Gastrocnemius medialis (tissue), 4 donors: ENCODE measurements around the gene CALML5.

Source experiments
- CTCF ChIP-seq, 5 experiments: fragments of 450-650 bp in 3 of 5; fragments of 200-600 bp in 2 of 5; sonication (generic) in 2 of 5; IDR thresholded peaks in 4 of 5; conservative IDR thresholded peaks in 1 of 5; 1 replicate in 4 of 5; 2 replicates in 1 of 5; pipeline ENCODE4 v1.5.1; 2016 to 2019; ENCODE audit warnings: antibody characterized with exemption in 5 of 5, mild to moderate bottlenecking in 3 of 5, moderate library complexity in 3 of 5
- POLR2A ChIP-seq, 2 donors: fragments of 450-650 bp; IDR thresholded peaks; one replicate each; pipeline ENCODE4 v1.6.1; 2017; ENCODE audit warnings: antibody characterized with exemption in 2 of 2, mild to moderate bottlenecking in 2 of 2, moderate library complexity in 2 of 2

DNA sequence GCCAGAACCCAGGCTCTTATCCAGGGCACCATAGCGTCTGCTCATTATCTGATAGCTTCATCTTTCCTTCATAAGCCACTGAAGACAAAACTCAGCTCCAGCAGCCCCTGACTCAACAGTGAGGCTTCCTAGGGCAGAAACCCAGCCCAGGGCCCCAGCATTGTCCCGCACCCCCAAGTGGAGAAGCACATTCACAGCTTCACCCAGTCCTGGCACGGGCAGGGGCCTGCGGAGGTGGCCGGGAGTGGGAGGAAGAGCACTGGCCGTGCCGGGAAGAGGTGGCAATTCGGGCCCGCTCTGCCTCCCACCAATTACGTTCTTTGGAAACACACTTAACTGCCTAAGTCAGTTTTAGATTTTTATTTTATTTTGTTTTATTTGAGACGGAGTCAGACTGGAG is 10.3 kb upstream of the CALML5 start:
- TF ChIP-seq CTCF (IDR thresholded peaks at IDR 0.05 in 4 of 5, conservative IDR thresholded peaks at IDR 0.05 in 1 of 5): no peak
- no peak for TF ChIP-seq POLR2A (IDR thresholded peaks at IDR 0.05)
